K562 (cell line): ENCODE measurements around the gene KMT2C. TPM values are rescaled to one million over a fixed set of nuclear protein-coding genes. Genes with fewer than 3 reads are reported as not detected.
A peak's percentile ranks its signal among the peaks of the same experiment; 100 is the strongest.

Experiments used
- ATAC-seq: fragments of 200-7000 bp; cut with Tn5 transposase; 3 replicates; pipeline ENCODE4 v1.9.1; 2020; ENCODE audit warnings: moderate library complexity
- BruUV-seq: library from RNA; stranded (reverse); fragments of 400-500 nt; replicated peaks from 2 replicates; lab custom pipeline; 2021; lab: Mats Ljungman, UMichigan
- CTCF ChIA-PET: fragments of 300-600 bp; formaldehyde crosslinking; extraction: SDS; loops from one replicate; lab custom pipeline; 2021; ENCODE audit warnings: low intra/inter-chr PET ratio; lab: Yijun Ruan, JAX
- POLR2A ChIA-PET: fragments of 300-600, 350-650 bp; sonication (Branson Sonifier 250); formaldehyde crosslinking; extraction: SDS; loops from one replicate; lab custom pipeline; 2021; ENCODE audit warnings: antibody characterized with exemption, inconsistent platforms; lab: Yijun Ruan, JAX
- DNase-seq, 4 experiments: peaks; one replicate each; pipeline versions ENCODE4 v3.0.0 to v3.0.0-alpha.2; 2011 to 2018; ENCODE audit warnings: low spot score in 3 of 4, mixed read lengths in 3 of 4; ENCODE audit errors: extremely low read depth in 1 of 4
- FAIRE-seq: peaks from 2 replicates; lab custom pipeline; 2011; peaks lifted over from hg19 to GRCh38; lab: Jason Lieb, UNC
- H2AFZ ChIP-seq: 2 replicates; pipeline ENCODE4 v1.6.0; 2011; ENCODE audit warnings: low read depth, low read length, control low read depth, inconsistent platforms
- H3K27ac ChIP-seq: fragments of 200-600 bp; 3 replicates; pipeline ENCODE4 v1.8.0; 2011; ENCODE audit warnings: low read depth, mild to moderate bottlenecking, control low read depth, inconsistent platforms, low read length, moderate library complexity, mixed read lengths; ENCODE audit errors: extremely low read depth
- H3K27me3 ChIP-seq, 2 experiments: fragments of 300-600 bp in 1 of 2; 2 replicates in 1 of 2; 3 replicates in 1 of 2; pipeline versions ENCODE4 v1.6.0 to v1.8.0; 2011; ENCODE audit warnings: inconsistent platforms in 2 of 2, low read length in 2 of 2, mild to moderate bottlenecking in 1 of 2, mixed read lengths in 1 of 2, moderate library complexity in 1 of 2; ENCODE audit not compliant: control insufficient read depth in 2 of 2, insufficient read depth in 2 of 2
- H3K36me3 ChIP-seq: fragments of 300-600 bp; 3 replicates; pipeline ENCODE4 v1.8.0; 2011; ENCODE audit warnings: mild to moderate bottlenecking, low read length, inconsistent platforms; ENCODE audit not compliant: control insufficient read depth, insufficient read depth
- H3K4me1 ChIP-seq, 2 experiments: fragments of 200-600 bp in 1 of 2; replicated peaks in 1 of 2; 2 replicates in 1 of 2; 3 replicates in 1 of 2; pipeline versions ENCODE4 v1.5.1 to v1.8.0; 2011; ENCODE audit warnings: inconsistent platforms in 2 of 2, low read length in 2 of 2, mild to moderate bottlenecking in 1 of 2, mixed read lengths in 1 of 2, moderate library complexity in 1 of 2; ENCODE audit not compliant: control insufficient read depth in 2 of 2, insufficient read depth in 2 of 2
- H3K4me2 ChIP-seq: 2 replicates; pipeline ENCODE4 v1.6.1; 2011; ENCODE audit warnings: low read length, control low read depth, inconsistent platforms, mixed read lengths; ENCODE audit not compliant: insufficient read depth
- H3K4me3 ChIP-seq: fragments of 200-600 bp; sonication (generic), shearing (Covaris generic); 2 replicates; pipeline ENCODE4 v1.5.1; 2016; ENCODE audit warnings: control low read depth, inconsistent platforms
- H3K79me2 ChIP-seq: fragments of 200-600 bp; 3 replicates; pipeline ENCODE4 v1.8.0; 2011; ENCODE audit warnings: low read length, inconsistent platforms; ENCODE audit not compliant: control insufficient read depth, insufficient read depth
- H3K9ac ChIP-seq, 2 experiments: 2 replicates each; pipeline versions ENCODE4 v1.6.0 to v1.6.1; 2011; ENCODE audit warnings: low read depth in 2 of 2, low read length in 2 of 2, control low read depth in 1 of 2, inconsistent platforms in 1 of 2, mild to moderate bottlenecking in 1 of 2, mixed read lengths in 1 of 2; ENCODE audit not compliant: insufficient read depth in 1 of 2
- H3K9me1 ChIP-seq: one replicate; pipeline ENCODE4 v1.6.0; 2011; ENCODE audit warnings: inconsistent platforms, mild to moderate bottlenecking, low read length, moderate library complexity; ENCODE audit not compliant: control insufficient read depth, insufficient read depth
- H3K9me3 ChIP-seq: replicated peaks from 2 replicates; pipeline ENCODE4 v1.5.1; 2011; ENCODE audit warnings: low read depth, low read length, inconsistent platforms; ENCODE audit not compliant: control insufficient read depth, insufficient read depth
- H4K20me1 ChIP-seq: replicated peaks from 2 replicates; pipeline ENCODE4 v1.6.1; 2011; ENCODE audit warnings: low read length, inconsistent platforms, mixed read lengths; ENCODE audit not compliant: control insufficient read depth, insufficient read depth
- CEBPG ChIP-seq, 3 experiments: fragments of 200-800 bp in 1 of 3; sonication (Bioruptor generic) in 1 of 3; sonication (generic) in 1 of 3; formaldehyde crosslinking in 1 of 3; IDR thresholded peaks in 2 of 3; conservative IDR thresholded peaks in 1 of 3; 2 replicates each; pipeline versions ENCODE4 v1.6.1 to v1.8.0; 2016 to 2022; ENCODE audit warnings: missing compliant biosample characterization in 2 of 3, missing genetic modification characterization in 2 of 3, mild to moderate bottlenecking in 1 of 3, missing genetic modification reagents in 1 of 3
- ELF4 ChIP-seq: fragments of 450-650 bp; formaldehyde crosslinking; IDR thresholded peaks from 2 replicates; pipeline ENCODE4 v1.4.0; 2022; ENCODE audit warnings: missing genetic modification characterization
- KDM2B ChIP-seq: fragments of 250-450 bp; sonication (Bioruptor Pico); IDR thresholded peaks from 2 replicates; pipeline ENCODE4 v1.8.0; 2021; ENCODE audit warnings: mild to moderate bottlenecking, moderate library complexity
- MYC ChIP-seq, 2 experiments: fragments of 250-450 bp in 1 of 2; sonication (Bioruptor Pico) in 1 of 2; IDR thresholded peaks; 2 replicates each; pipeline versions ENCODE4 v1.5.1 to v1.6.1; 2012 to 2021; ENCODE audit warnings: low read depth in 2 of 2, borderline replicate concordance in 1 of 2, improper control_type of control experiment in 1 of 2, low read length in 1 of 2, mild to moderate bottlenecking in 1 of 2, moderate library complexity in 1 of 2
- POU5F1 ChIP-seq: fragments of 150-350 bp; IDR thresholded peaks from 2 replicates; pipeline ENCODE4 v1.6.1; 2014; ENCODE audit warnings: borderline replicate concordance, low read length, low read depth, mild to moderate bottlenecking; ENCODE audit not compliant: partially characterized antibody
- PRPF4 ChIP-seq: fragments of 200-400 bp; formaldehyde crosslinking; IDR thresholded peaks from one replicate; pipeline ENCODE4 v1.6.1; 2017; ENCODE audit warnings: low read length, low read depth, mild to moderate bottlenecking; ENCODE audit not compliant: insufficient read depth, poor library complexity, severe bottlenecking
- SMARCA4 ChIP-seq: fragments of 450-650 bp; IDR thresholded peaks from 2 replicates; pipeline ENCODE4 v1.6.1; 2016
- SNAPC5 ChIP-seq: fragments of 250-450 bp; sonication (Bioruptor Pico); IDR thresholded peaks from 2 replicates; pipeline ENCODE4 v1.8.0; 2021; ENCODE audit warnings: moderate library complexity, mild to moderate bottlenecking, inconsistent platforms
- TCF7 ChIP-seq: sonication (generic); IDR thresholded peaks from 2 replicates; pipeline ENCODE4 v1.6.1; 2016; ENCODE audit warnings: antibody characterized with exemption, borderline replicate concordance
- TEAD1 ChIP-seq, 2 experiments: fragments of 450-650 bp in 1 of 2; sonication (generic) in 1 of 2; formaldehyde crosslinking; IDR thresholded peaks; 2 replicates each; pipeline versions ENCODE4 v1.4.0 to v1.8.0; 2020 to 2022; ENCODE audit warnings: mild to moderate bottlenecking in 2 of 2, missing genetic modification reagents in 1 of 2
- TRIM28 ChIP-seq: fragments of 450-650 bp; IDR thresholded peaks from 2 replicates; pipeline ENCODE4 v1.6.1; 2017
- ZC3H4 ChIP-seq: sonication (generic); formaldehyde crosslinking; IDR thresholded peaks from 2 replicates; pipeline ENCODE4 v1.9.0; 2021; ENCODE audit warnings: missing genetic modification reagents, borderline replicate concordance
- ZNF277 ChIP-seq: fragments of 250-450 bp; sonication (Bioruptor Pico); IDR thresholded peaks from 2 replicates; pipeline ENCODE4 v1.8.0; 2022; ENCODE audit warnings: inconsistent platforms, mild to moderate bottlenecking, moderate library complexity, borderline replicate concordance
- ZNF41 ChIP-seq: fragments of 250-450 bp; sonication (Bioruptor Pico); conservative IDR thresholded peaks from 2 replicates; pipeline ENCODE4 v1.4.0; 2020; ENCODE audit warnings: mild to moderate bottlenecking
- ZNF431 ChIP-seq: sonication (generic); formaldehyde crosslinking; IDR thresholded peaks from 2 replicates; pipeline ENCODE4 v1.8.0; 2022; ENCODE audit warnings: mild to moderate bottlenecking, missing genetic modification reagents
- ZNF79 ChIP-seq: fragments of 250-450 bp; sonication (Bioruptor Pico); IDR thresholded peaks from 2 replicates; pipeline ENCODE4 v1.4.0; 2020; ENCODE audit warnings: low read depth, mild to moderate bottlenecking, moderate library complexity
- WGBS: fragments of 100-300 bp; shearing (Covaris generic); methylation state at CpG from one replicate; pipeline ENCODE4 v1.1.6; 2016; ENCODE audit warnings: low coverage, mixed read lengths; ENCODE audit not compliant: insufficient coverage; ENCODE audit errors: missing lambda C conversion rate; 5-methylcytosine and 5-hydroxymethylcytosine counted together
- in situ Hi-C: fragments of 300-500 bp; cut with MboI; formaldehyde crosslinking; loops from 4 replicates; pipeline ENCODE4 v1.15.0; 2018; ENCODE audit warnings: inconsistent platforms, mixed read lengths
- intact Hi-C: fragments of 100-400 bp; cut with micrococcal nuclease; formaldehyde crosslinking; loops from 2 replicates; pipeline ENCODE4 v1.14.2; 2022
- polyA plus RNA-seq, 8 experiments: library from polyadenylated mRNA; depleted of rRNA in 4 of 8; stranded (reverse) in 5 of 8; unstranded in 3 of 8; fragments of >200 nt; fragmentation: Nextera tagmentation in 2 of 8; fragmentation: Illumina TruSeq in 1 of 8; extraction: Ambion mirVana in 2 of 8; extraction: Trizol in 1 of 8; gene quantifications; 2 replicates each; pipeline versions ENCODE4 v1.2.1 to v1.2.3, GENCODE V29; 2011 to 2014; ENCODE audit warnings: inconsistent platforms in 1 of 8, missing spikeins in 1 of 8
- total RNA-seq, 7 experiments: library from RNA; depleted of rRNA in 6 of 7; stranded (reverse); fragments of >200 nt in 6 of 7; fragmentation: Illumina TruSeq in 2 of 7; extraction: Trizol in 2 of 7; gene quantifications; 2 replicates each; pipeline versions ENCODE4 v1.2.1 to v1.2.3, GENCODE V29; 2011 to 2021; ENCODE audit warnings: low replicate concordance in 1 of 7
- TF ChIP-seq, protein P1 (sequence below): fragments of 250-450 bp; sonication (Bioruptor Pico); IDR thresholded peaks from 2 replicates; pipeline ENCODE4 v1.8.0; 2022; ENCODE audit warnings: inconsistent platforms
- TF ChIP-seq, protein P2 (sequence below): fragments of 450-650 bp; IDR thresholded peaks from 2 replicates; pipeline ENCODE4 v1.6.1; 2016

Gene KMT2C
- total and polyA plus RNA-seq, 9 of the 15 experiments (the other 6 are each of a cell fraction or from before 2014, with no cell fraction given) = 4.9 to 67.8 (median 27.1) TPM

GRCh38 chr7:152395112-152395511 is 40.7 kb downstream of the KMT2C start:
- WGBS = 46% methylated on average over 7 of the region's 7 CpGs
- H3K4me1 ChIP-seq = peaks cover 0 to 2% of the 10 kb centered on the region in 2 experiments; a peak in 2 of 5 replicates
- H3K9me1 ChIP-seq = no peaks in the 10 kb centered on the region
- BruUV-seq = no TSS peak
- FAIRE-seq = no peak
- H2AFZ ChIP-seq = no peak overlapping the region
- intact Hi-C loops (no loop called here), in situ Hi-C loops (no loop called here)
- peaks cover 96% of the 10 kb centered on the region for H3K79me2 ChIP-seq
- DNase-seq = peak in 1 of 4 experiments; percentile 48
- H3K9ac ChIP-seq = no peak overlapping the region
- ChIA-PET POLR2A (no interaction called here), CTCF (no interaction called here)
- H3K36me3 ChIP-seq = 0 out of 3 replicates have a peak, but pooled peaks cover 3% of the 10 kb centered on the region
- H3K27me3 ChIP-seq = no peaks in the 10 kb centered on the region
- no peak overlapping the region for H3K27ac ChIP-seq
- H4K20me1 ChIP-seq = peaks cover 24% of the 10 kb centered on the region
- ATAC-seq = peak; percentile 31
- H3K4me2 ChIP-seq = no peak overlapping the region
- H3K9me3 ChIP-seq = no peaks in the 10 kb centered on the region; the same call in 1 of the 2 replicates
- no peak overlapping the region for H3K4me3 ChIP-seq
- TF ChIP-seq ZNF277 (no peak), TEAD1 (CRISPR knock-in tag; IDR thresholded peaks at IDR 0.05) (no peak), ZNF79 (no peak), PRPF4 (no peak), CEBPG (CRISPR knock-in tag; IDR thresholded peaks at IDR 0.05) (peak; percentile 57; the same call in 1 of the 2 replicates), CEBPG (tag; conservative IDR thresholded peaks at IDR 0.05 in 1 of 2, IDR thresholded peaks at IDR 0.05 in 1 of 2) (peak in 1 of 2 experiments; percentile 53; a peak in 1 of 4 replicates), TRIM28 (no peak), ZC3H4 (no peak), MYC (IDR thresholded peaks at IDR 0.05; ENCODE audit: low read depth, low read length) (no peak), MYC (CRISPR knock-in tag; IDR thresholded peaks at IDR 0.05; ENCODE audit: borderline replicate concordance, low read depth) (no peak), ELF4 (CRISPR knock-in tag) (no peak), ZNF41 (CRISPR knock-in tag) (no peak), KDM2B (CRISPR knock-in tag) (no peak), TCF7 (no peak), ZNF431 (no peak), SNAPC5 (CRISPR knock-in tag) (no peak), SMARCA4 (0 out of 2 replicates have a peak, but pooled peaks have one; percentile 23), POU5F1 (no peak)
- TF ChIP-seq, protein P1, sequence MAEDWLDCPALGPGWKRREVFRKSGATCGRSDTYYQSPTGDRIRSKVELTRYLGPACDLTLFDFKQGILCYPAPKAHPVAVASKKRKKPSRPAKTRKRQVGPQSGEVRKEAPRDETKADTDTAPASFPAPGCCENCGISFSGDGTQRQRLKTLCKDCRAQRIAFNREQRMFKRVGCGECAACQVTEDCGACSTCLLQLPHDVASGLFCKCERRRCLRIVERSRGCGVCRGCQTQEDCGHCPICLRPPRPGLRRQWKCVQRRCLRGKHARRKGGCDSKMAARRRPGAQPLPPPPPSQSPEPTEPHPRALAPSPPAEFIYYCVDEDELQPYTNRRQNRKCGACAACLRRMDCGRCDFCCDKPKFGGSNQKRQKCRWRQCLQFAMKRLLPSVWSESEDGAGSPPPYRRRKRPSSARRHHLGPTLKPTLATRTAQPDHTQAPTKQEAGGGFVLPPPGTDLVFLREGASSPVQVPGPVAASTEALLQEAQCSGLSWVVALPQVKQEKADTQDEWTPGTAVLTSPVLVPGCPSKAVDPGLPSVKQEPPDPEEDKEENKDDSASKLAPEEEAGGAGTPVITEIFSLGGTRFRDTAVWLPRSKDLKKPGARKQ (CRISPR knock-in tag) = no peak
- TF ChIP-seq, protein P2, sequence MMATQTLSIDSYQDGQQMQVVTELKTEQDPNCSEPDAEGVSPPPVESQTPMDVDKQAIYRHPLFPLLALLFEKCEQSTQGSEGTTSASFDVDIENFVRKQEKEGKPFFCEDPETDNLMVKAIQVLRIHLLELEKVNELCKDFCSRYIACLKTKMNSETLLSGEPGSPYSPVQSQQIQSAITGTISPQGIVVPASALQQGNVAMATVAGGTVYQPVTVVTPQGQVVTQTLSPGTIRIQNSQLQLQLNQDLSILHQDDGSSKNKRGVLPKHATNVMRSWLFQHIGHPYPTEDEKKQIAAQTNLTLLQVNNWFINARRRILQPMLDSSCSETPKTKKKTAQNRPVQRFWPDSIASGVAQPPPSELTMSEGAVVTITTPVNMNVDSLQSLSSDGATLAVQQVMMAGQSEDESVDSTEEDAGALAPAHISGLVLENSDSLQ = no peak
